H1 (cell line): ENCODE results near the gene ABHD11.
"Not testable (repeated sequence)": the region's sequence is repeated elsewhere in the genome, so short reads cannot be mapped to it uniquely, and the experiment has no call there.

ENCODE experiments used
- JUN ChIP-seq: IDR thresholded peaks from 2 replicates; pipeline ENCODE4 v1.6.1; 2011; ENCODE audit warnings: low read depth, mild to moderate bottlenecking, improper control_type of control experiment, low read length
- TEAD4 ChIP-seq: IDR thresholded peaks from 2 replicates; pipeline ENCODE4 v1.6.1; 2012; ENCODE audit warnings: low read depth, low read length, inconsistent platforms, mixed read lengths
- TF ChIP-seq, protein P1 (sequence below): IDR thresholded peaks from 2 replicates; pipeline ENCODE4 v1.6.1; 2011; ENCODE audit warnings: low read length, improper control_type of control experiment

DNA sequence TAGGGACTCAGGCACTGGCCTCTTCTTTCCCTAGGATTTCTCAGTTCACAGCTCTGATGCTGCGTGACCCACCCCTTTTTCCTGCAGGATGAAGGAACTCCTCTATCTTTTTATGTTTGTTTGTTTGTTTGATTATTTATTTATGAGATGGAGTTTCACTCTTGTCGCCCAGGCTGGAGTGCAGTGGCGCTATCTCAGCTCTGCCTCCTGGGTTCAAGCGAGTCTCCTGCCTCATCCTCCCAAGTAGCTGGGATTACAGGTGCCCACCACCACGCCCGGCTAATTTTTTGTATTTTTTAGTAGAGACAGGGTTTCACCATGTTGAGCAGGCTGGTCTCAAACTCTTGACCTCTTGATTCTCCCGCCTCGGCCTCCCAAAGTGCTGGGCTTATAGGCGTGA, 18.2 kb downstream of the ABHD11 start:
- TF ChIP-seq JUN, TEAD4: not testable (repeated sequence)
- TF ChIP-seq, protein P1, sequence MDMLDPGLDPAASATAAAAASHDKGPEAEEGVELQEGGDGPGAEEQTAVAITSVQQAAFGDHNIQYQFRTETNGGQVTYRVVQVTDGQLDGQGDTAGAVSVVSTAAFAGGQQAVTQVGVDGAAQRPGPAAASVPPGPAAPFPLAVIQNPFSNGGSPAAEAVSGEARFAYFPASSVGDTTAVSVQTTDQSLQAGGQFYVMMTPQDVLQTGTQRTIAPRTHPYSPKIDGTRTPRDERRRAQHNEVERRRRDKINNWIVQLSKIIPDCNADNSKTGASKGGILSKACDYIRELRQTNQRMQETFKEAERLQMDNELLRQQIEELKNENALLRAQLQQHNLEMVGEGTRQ = not testable (repeated sequence)
